HG02571 (cell line): ENCODE measurements around the gene PCCA.
"Not testable (repeated sequence)": the region's sequence is repeated elsewhere in the genome, so short reads cannot be mapped to it uniquely, and the experiment has no call there.

Experiments
- ATAC-seq: cut with Tn5 transposase; IDR thresholded peaks from one replicate; pipeline ENCODE4 v1.9.1; 2021; ENCODE audit warnings: mild to moderate bottlenecking, moderate library complexity; ENCODE audit not compliant: unreplicated experiment

The PCCA gene

GRCh38 chr13:100231176-100231575 lies 142.3 kb downstream of the PCCA start:
- no peak for ATAC-seq

GRCh38 chr13:100234006-100234405 lies 145.1 kb downstream of the PCCA start:
- no peak for ATAC-seq

- no peak for ATAC-seq
Observed at GRCh38 chr13:100234524-100235136, 145.7 kb downstream of the PCCA start.

GRCh38 chr13:100235311-100235901 lies 146.5 kb downstream of the PCCA start:
- no peak for ATAC-seq

- ATAC-seq: no peak
Observed at GRCh38 chr13:100240109-100240779, 151.4 kb downstream of the PCCA start.

- ATAC-seq: no peak
Observed at GRCh38 chr13:100244431-100244830, 155.5 kb downstream of the PCCA start.

DNA sequence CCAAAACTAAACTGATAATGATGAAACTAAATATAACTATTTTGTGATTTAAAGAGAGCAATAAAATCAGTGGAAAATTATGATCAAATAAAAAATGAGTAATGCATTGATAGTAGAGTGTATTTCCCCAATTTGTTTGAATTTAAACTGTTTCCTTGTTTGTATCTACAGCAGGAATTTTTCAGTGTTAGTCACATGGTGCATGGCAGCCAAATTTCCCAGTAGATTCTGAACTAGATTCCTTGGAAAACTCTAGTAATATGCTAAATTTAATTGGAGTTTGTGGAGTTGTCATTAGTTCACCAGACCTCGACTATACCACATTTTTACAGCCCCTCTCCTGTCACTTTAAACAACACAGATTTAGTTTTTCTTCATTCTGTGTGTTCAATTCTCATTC lies 156.2 kb downstream of the PCCA start:
- ATAC-seq: no peak

GRCh38 chr13:100247937-100248336 lies 159.0 kb downstream of the PCCA start:
- ATAC-seq: no peak

DNA sequence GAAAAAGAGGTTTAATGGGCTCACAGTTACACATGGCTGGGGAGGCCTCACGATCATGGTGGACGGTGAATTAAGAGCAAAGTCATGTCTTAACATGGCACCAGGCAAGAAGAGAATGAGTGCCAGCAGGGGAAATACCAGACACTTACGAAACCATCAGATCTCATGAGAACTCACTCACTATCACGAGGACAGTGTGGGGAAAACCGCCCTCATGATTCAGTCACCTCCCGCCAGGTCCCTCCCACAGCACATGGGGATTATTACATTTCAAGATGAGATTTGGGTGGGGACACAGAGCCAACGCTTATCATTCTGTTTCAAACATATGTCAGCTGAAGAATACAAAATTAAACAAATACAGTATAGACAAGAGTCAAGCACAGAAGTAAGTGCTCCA lies 165.1 kb downstream of the PCCA start:
- no peak for ATAC-seq

DNA sequence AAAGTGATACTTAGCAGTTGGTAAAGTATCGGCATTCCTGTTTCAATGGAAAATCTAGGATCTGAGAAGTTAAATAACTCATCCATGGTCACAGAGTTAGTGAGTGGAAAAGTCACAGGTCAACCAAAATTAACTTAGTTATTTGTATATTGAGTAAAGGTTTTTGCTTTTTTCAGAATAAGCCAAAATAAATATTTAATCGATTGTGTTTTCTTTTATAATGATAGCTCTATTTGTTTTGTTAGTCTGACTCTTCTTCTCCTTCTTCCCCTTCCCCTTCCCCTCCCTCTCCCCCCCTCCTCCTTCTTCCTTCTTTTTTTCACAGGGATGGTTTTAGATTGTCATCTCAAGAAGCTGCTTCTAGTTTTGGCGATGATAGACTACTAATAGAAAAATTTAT lies 173.5 kb downstream of the PCCA start:
- ATAC-seq: no peak

- ATAC-seq: no peak
Observed at GRCh38 chr13:100266026-100266425, 177.1 kb downstream of the PCCA start.

DNA sequence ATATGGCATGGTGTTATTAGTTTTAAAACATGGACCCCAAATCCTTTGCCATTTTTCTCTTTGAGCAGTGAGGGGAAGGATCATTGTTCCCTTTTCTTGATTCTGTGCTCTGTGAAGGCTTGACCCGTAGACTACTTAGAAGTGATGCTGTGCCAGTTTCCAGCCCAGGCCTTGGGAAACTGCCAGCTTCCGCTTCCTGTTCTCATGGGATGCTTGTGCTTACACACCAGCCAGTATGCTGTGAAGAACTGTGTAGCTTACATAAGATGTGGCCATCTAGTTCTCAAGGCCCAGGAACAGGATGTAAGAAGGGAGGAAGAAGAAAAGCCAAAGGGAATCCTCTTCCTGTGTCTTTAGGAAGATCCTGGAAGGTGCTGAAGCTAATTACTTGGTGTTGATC lies 180.9 kb downstream of the PCCA start:
- ATAC-seq: no peak

DNA sequence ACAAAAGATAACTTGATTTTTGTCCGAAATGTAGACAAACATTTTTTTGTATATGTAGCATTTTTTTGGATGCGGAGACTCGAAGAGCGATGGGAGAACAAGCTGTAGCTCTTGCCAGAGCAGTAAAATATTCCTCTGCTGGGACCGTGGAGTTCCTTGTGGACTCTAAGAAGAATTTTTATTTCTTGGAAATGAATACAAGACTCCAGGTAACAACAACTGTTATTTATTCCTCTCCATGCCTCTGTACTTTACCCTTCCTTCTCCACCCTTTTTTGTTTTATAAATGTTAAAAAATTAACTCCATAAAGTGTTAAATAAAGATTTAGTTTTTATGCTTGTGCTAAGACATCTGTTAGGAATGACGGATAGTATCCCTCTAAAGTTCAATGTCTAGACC lies 184.2 kb downstream of the PCCA start:
- ATAC-seq: no peak

DNA sequence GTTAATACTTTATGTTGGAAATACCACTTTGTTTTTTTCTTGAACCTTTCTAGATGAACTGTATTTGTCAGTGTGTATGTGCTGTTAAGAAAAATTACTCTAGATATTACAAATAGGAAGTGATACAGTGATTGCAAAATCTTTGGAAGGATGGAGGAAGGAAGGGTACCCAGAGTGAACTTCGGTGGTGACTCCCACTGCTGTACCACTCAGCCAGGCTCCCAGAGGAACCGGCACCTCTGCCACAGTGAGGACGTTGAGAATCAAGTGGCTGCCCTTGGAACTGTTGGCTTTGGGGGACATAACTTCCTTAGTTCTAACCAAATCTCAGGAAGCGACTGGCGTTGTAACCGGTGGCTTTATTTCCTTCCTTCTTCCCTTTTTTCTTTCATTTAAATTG lies 184.7 kb downstream of the PCCA start:
- ATAC-seq: no peak

GRCh38 chr13:100274942-100275506 lies 186.1 kb downstream of the PCCA start:
- no peak for ATAC-seq

GRCh38 chr13:100275746-100276145 lies 186.9 kb downstream of the PCCA start:
- ATAC-seq: no peak

DNA sequence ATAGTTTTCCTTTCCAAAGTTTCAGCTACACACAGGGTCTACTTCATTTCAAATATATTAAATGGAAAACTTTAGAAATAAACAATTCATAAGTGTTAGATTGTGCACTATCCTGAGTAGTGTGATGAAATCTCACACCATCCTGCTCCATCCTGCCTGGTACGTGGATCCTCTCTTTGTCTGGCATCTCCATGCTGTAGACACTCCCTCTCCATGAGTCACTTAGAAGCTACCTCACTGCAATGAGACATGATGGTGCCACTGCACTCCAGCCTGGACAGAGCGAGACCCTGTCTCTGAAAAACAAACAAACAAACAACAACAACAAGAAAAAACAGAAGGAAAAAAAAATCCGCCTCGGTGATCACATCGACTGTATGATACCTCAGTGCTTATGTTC lies 191.8 kb downstream of the PCCA start:
- ATAC-seq: no peak

GRCh38 chr13:100282306-100282705 lies 193.4 kb downstream of the PCCA start:
- not testable (repeated sequence) for ATAC-seq

- no peak for ATAC-seq
Observed at GRCh38 chr13:100290165-100290801, 201.4 kb downstream of the PCCA start.

- ATAC-seq: no peak
Observed at GRCh38 chr13:100291624-100292023, 202.7 kb downstream of the PCCA start.

- ATAC-seq: no peak
Observed at GRCh38 chr13:100297413-100297812, 208.5 kb downstream of the PCCA start.
